ENCODE measurements around the gene PPIL3.

PPIL3 gene

DNA sequence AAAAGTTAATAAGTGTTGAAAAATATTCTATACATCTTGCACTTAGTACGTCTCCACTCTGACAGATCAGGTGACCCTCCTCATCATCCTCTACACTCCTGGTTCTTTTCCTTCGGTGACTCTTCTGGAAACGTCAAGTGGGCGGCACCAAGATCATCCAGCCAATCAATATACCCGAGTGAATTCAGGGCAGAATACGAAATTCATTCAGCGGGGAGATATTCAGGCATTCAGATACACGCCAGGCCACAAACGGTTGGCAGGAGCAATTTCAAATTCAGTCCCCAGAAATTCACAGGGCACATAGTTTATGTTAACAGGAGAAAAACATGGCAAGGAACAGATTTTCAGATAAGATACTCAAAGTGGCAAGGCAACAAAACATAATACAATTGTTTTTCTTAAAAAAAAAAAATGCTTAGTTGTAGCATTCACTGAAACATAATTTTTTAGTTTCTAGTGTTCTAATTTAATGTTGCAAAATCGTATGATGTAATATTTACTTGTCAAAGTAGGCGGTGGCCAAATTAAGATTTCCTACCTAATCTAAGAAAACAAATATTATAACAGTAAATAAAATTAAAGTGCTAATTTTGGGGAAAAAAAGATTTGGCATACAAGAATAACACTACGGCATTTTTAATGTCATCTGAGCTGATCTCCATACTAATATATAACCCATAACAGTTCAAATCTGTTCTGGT is 28.6 kb downstream of the PPIL3 start:
- DNase-seq: no peak

DNA sequence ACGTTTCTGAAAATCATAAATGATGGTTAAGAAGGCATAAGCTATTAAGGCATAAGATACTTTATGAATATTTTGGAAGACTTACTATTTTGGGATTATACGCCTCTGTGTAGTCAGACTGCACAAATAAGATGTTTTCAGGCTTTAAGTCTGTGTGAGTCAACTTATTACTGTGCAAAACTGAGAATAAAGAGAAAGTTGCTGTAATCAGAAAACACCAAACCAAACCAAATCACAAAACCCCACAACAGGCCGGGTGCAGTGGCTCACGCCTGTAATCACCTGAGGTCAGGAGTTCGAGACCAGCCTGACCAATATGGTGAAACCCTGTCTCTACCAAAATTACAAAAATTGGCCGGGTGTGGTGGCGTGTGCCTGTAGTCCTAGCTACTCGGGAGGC is 32.1 kb downstream of the PPIL3 start:
- DNase-seq: no peak

DNA sequence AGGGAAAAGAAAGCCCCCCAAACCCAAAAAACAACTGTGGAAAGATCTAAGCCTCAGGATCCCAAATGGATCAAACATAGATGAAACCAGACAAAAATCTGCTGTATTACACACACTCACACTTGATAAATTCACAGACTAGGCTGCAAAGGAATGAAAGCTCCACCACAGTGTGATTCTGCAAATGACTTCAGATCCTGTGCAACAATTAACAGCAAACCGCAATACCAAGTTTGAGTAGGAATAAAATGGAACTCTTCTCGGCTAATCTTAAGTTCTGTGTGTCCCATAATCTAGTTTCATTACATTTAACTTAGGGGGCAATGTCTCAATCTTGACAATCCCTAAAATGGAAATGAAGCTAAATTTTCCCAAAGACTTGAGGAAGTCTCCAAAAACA is 36.3 kb downstream of the PPIL3 start:
- no peak for DNase-seq

DNA sequence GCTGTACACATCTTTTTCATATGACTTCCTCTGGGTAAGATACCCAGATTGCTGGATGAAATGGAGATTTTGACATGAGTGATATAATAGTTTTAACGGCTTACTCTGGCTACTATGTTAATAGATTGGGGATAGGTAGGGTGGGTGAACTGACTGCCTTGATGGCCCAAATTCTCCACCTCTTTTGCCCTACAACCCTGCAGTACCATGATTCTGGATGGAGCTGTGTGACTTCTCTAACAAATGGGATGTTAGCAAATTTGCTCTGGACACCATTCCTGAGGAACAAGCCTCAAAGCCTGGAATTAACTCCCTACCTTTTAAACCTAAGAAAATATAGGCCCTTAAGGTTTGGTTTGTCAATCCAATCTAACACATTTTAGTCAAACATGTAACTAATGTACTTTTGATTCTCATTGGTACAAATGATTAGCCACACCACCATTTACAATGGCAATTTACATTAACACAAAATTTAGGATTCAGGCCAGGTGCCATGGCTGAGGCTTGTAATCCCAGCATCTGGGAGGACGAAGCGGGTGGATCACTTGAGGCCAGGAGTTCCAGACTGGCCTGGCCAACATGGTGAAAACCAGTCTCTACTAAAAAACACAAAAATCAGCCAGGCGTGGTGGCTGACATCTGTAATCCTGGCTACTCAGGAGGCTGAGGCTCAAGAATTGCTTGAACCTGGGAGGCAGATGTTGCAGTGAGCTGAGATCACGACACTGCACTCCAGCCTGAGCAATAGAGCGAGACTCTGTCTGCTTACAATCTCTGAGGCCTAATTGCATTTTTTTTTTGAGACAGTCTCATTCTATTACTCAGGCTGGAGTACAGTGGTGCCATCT is 37.3 kb downstream of the PPIL3 start:
- DNase-seq: no peak

DNA sequence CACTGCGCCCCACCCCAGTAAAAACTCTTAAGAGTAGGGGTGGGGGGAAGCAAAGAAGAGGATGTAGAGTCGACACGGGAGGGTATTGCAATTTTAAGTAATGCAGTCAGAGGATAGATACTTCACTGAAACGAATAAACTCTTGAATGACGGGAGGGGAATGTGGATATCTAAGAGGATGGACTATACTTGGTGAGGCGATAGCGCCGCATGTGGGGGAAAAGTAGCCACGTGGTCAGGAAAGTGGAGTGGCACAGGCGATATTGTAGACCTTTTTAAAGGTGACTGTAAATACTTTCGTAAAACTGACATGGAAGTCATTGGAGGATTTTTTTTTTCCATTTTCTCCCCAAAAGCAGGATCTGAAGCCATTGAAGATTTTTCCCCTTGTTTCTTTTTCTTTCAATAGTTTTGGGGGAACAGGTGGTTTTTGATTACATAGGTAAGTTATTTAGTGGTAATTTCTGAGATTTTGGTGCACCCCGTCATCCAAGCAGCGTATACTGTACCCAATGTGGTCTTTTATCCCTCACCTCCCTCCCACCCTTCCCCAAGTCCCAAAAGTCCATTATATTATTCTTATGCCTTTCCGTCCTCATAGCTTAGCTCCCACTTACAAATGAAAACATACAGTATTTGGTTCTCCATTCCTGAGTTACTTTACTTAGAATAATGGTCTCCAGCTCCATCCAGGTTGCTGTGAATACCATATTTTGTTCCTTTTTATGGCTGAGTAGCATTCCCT is 38.2 kb downstream of the PPIL3 start:
- DNase-seq: no peak

DNA sequence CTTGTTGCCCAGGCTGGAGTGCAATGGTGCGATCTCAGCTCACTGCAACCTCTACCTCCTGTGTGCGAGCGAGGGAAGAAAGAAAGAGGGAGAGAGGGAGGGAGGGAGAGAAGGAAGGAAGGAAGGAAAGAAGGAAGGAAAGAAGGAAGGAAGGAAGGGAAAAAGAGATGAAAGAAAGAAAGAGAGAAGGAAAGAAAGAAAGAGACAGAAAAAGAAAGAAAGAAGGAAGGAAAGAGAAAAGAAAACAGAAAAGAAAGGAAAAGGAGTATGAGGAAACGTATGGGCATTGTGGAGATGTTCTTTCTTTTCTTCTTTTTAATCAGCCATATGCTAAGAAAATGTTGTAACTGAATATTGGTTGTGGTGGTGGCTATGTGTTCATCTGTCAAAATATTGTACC is 40.9 kb downstream of the PPIL3 start:
- DNase-seq: no peak

DNA sequence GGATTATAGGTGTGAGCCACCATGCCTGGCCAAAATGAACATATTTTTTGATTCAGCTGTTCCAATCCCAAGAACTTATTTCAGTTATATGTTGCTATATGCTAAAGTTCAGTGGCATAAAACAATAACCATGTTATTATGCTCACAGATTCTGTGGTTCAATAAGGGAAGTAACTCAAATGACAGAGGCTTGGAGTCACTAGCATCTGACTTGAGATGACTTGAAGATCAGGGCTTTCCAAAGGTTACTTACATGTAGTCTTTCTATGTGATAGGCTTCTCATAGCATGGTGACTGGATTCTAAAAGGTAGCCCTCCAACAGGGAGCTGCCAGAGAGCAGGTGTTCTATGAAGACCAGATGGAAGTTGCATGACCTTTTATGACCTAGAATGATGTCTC is 41.6 kb downstream of the PPIL3 start:
- DNase-seq: no peak

DNA sequence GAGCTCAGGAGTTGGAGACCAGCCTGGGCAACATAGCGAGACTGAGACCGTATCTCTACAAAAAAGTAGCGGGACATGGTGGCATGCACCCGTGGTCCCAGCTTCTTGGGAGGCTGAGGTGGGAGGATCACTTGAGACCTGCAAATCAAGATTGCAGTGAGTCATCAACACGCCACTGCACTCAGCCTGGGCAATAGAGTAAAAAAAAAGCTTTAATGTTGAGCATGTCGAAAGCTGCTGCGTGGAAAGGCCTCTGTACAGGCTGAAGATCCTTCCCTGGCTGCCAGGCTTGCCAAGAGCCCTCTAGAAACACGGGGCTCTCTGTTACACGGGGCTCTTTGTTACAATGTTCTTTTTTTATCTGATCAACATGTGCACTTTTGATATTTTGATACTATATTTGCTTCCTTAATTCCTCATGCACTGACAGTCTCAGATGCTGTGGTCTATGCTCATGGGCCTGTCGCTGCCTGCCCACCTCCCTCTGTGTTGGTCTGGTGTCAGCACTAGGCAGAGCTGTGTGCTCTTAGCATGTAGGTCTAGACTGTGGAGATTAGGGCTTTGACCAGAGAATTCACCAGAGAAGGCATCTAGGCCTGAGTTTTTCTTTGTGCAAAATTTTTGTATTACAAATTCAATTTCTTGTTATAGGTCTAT is 43.1 kb downstream of the PPIL3 start:
- no peak for DNase-seq

DNA sequence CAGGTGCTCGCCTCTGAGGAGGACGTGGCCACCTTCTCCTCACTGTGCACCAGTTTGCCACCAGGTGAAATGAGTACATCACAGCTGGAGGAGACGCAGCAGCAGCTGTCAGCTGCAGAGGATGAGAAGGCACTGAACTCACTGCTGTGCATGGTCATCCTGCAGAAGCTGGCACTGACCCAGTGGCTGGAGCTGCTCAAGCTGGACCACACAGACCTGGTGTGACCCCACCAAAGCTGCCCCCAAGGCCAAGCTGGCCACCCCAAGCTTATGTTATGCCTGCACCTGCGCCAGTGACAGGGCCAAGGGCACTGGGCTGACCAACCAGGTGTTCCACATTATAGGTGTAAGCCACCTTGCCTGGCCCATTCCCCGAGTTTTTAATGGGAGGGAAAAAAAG is 43.7 kb downstream of the PPIL3 start:
- DNase-seq: no peak

DNA sequence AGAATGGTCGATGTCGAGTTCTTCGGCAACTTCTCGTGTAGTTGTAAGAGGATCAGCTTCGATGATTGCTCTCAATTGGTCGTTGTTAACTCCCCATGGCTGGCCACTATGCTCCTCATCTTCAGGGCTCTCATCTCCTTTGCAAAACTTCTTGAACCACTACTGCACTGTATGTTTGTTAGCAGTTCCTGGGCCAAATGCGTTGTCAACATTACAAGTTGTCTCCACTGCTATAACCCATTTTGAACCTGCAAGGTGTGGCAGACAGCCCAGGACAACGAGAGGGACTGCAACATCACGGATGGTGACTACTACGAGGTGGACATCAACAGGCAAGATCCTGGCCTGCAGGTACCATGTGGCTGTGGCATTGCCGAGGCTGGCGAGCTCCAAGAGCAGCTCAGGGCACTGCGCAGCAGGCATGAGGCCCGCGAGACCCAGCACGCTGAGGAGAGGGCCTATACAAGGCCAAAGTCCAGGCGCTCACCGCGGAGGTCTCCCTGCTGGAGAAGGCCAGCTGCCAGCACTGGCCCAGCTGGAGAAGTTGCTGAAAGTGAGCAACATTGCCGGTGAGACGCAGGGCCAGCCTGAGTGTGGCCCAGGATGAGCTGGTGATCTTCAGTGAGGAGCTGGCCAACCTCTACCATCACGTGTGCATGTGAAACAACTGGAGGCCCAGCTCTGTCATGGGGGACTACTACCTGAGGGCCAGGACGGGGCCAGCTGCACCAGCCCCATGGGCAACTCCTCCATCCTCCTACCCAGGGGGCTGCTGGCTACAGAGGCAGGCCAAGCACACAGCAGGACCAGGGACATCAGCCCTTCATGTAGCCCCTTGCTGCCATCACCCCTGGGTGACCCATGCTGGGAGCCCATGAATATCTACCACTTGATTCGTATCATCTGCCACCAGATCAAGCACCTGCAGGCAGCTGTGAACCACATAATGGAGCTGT is 44.6 kb downstream of the PPIL3 start:
- no peak for DNase-seq

DNA sequence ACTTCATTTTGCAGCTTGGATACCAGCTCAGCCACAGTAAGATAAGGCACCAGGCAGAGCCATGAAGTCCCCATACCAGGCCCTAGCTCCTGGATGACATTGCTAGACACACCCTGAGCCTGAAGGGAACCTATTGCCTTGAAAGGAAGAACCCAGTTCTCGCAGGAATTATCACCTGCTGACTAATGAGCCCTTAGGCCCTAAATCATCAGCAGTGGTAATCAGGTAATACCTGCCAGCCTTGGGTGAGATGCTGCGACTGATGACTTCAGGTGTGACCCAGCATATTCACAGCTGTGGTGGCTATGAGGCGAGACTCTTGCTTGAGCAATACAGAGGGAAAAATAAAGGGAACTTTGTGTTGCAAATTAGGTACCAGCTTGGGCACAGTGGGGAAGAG is 49.4 kb downstream of the PPIL3 start:
- DNase-seq: no peak

DNA sequence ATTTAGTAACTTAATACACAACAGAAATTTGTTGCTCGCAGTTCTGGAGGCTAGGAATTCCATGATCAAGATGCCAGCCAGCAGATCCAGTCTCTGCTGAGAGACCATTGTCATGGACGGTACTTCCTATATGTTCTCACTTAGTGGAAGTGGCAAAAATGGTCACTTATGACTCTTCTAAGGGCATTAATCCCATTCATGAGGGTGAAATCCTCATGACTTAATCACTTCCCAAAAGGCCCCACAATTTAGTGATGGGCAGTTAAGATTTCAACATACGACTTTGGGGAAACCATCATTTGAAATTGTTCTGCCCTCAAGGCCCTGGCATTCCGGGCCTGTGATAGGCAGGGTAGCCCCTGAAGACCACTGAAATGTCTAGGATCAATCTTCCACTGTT is 54.2 kb downstream of the PPIL3 start:
- no peak for DNase-seq

DNA sequence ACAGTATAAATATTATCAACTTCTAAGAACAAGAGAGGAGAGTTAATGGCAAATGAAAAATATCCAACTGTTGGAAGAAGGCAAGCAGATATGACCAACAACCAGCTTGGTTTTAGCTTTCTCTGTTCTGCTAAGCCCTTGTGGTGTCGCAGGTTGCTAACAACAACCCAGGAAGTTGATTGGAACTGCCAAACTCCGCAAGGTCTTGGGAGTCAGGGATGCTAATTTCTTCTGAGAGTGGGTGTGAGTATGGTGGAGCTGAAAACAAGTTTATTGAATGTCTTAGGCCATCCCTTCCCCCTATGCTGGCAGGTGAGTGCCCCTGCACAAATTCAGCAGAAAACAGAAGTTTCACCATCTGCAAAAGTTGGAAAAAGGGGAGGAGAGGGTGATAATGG is 59.6 kb downstream of the PPIL3 start:
- DNase-seq: no peak

DNA sequence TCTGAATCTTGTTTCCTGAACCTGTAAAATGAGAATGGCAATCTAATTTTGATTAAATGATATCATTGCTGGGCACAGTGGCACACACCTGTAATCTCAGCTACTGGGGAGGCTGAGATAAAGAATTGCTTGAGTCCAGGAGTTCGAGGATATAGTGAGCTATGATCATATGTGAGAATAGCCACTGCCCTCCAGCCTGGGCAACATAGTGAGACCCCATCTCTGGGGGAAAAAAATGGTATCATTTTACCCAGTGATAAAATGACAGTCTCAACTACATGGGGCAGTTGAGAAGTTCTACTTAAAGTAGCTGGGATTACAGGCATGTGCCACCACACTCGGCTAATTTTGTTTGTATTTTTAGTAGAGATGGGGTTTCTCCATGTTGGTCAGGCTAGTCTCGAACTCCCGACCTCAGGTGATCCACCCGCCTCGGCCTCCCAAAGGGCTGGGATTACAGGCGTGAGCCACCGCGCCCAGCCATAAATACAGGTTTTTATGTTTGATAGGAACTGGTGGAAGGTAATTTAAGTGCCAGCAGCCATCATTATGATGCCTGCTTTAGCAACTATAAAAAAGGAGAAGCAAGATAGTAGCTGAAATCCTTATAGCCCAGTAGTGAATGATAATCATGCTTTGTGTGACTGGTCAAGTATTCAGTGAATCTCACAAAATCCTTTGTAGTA is 60.2 kb downstream of the PPIL3 start:
- DNase-seq: no peak

DNA sequence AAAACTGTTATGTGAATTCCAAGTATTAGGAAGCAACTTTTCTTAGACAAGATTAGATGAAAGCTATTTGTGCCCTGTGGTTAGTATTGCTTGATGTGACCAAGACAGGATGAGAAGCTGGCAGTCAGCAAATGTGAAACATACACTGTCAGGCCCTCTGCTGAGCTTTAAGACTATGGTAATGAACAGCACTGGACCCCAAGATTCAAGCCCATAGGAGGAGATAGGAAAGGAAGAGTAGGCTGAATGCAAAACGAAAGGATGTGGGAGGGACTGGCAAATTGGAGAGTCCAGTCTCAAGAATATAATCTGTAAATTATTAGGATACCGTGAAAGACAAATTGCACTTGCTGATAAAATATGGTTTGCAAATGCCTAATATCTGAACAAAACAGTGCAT is 60.8 kb downstream of the PPIL3 start:
- no peak for DNase-seq

DNA sequence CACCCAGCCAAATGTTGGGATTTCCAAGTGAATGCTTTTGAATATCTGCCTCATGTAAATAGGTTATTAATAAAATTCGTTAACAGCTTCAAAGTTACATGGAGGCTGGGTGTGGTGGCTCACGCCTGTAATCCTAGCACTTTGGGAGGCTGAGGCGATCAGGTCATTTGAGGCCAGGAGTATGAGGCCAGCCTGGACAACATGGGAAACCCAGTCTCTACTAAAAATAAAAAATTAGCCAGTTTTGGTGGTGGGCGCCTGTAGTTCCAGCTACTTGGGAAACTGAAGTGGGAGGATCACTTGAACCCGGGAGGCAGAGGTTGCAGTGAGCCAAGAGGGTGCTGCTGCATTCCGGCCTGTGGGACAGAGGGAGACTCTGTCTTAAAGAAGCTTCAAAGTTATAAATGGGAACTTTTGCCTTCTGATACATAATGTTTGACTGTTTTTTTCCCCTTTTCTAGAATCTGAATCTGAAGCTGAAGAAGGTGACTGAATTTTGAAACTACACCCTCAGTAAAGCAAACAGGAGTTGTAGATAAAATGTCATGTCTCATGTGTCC is 67.1 kb downstream of the PPIL3 start:
- DNase-seq: no peak

Measured in NCI-H1417 (cell line).